NCI-H510A treated with DMSO at 0.1 percent for 48 hours (cell line): Measurements from ENCODE around the gene KCNAB2.

ENCODE experiments used
- DNase-seq: peaks from one replicate; lab custom pipeline; 2025; lab: John Stamatoyannopoulos, UW

KCNAB2 gene

DNA sequence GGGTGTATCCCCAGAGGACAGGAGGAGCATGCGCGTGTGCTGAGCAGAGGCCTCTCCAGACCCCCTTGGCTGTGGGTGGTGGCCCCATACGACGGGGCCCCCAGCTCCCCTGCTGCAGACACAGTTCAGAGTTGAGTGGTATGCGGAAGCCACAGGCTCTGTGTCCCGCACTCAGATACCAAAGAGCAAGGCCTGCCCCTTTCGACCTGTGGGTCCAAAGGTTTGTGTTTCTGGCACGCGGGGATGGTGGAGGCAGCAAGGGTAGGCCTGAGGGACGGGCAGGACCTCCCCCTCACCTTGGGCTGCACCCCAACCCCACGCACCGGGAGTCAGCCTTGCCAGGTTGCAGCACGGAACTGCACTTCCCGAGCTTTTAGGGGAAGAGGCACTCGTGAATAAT lies at the start of gene KCNAB2:
Gene KCNAB2, plus strand, starts transcription at position 328 of the 400 bp plus-strand sequence. CDS start 5,649 bp downstream, outside the sequence.
- DNase-seq, result no peak

DNA sequence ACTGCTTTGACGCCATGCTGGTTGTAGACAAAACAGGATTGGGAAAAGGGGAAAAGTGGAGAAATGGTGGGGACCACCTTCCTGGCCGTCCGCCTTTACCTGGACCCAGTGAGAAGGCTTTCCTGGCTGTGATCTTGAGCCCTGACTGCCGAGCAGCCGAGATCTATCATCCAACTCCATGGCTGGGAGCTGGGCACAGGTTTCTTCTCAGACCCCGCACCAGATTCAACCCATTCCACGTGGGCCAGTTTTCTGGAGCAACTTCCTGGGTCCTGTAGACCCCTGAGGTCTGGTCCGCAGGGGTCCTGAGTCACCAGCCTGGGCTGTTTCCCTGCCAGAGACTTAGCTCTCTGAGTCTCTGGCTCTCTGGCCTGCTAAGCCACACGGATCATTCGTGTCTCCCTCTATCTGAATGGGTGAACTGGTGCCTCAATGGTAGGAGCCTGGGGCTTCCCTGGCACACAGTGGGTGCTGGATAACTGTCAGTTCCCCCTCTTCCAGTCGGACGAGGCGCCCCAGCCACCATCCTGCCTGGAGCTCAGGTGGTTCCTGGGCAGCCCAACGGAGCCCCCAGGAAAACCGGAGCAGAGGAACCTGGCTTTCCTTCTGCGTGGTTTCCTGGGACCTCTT lies 48.9 kb upstream of the KCNAB2 start:
- DNase-seq, result no peak

DNA sequence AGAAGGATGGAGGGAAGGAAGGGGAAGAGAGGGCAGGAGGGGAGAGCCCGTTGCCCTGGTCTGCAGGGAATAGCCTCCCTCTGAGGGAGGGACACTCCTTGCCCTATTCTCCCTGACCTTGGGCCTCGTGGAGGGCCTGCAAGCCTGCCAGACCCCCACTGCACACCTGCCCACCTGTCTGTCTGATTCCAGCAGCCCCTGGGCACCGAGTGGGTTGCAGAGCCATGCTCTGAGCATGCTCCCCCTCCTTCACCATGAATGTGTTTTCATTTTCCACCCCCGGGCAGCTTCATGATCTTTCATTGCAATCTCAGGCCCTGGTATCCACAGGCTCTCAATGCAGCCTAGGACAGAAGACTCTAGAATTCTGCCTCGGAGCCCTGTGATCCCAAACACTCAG lies 48.4 kb upstream of the KCNAB2 start:
- no peak for DNase-seq

DNA sequence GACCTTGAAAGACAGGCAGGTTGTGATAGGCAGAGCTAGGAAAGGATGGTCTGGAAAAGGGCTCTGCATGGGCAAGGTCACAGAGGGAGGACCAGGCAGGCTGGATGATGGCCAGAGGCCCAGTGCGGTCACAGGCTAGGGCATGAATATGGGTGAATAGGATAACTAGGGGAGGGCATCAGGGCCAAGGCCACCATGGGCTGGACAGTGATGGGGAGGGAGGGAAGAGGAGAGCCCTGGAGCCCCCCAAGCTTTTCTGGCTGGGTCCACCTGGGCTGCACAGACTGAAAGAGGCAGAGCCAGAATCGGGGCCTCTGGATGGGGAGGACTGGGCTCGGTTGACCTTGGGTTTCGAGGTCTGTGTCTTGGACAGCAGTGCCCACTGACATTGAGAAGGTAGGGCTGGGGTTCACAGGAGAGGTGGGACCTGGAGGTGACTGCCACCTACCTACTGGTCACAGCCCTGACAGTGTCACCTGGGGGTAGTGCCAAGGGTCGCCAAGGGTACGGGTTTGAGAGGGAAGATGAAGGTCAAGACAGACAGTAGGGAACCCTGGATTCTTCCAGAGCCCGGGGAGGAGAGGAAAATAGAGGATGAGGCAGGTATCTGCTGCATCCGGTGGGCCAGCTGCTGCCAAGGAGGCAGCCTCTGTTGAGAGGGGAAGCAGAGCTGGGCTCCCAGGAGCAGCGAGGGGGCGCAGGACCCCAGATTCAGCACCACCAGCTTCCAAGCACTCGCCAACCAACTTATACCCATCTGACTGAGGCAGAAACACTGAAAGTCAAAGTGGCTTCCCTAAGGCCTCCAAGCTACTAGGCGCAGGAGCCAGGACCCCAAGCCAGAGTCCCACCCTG lies 47.4 kb upstream of the KCNAB2 start:
- DNase-seq, result no peak

DNA sequence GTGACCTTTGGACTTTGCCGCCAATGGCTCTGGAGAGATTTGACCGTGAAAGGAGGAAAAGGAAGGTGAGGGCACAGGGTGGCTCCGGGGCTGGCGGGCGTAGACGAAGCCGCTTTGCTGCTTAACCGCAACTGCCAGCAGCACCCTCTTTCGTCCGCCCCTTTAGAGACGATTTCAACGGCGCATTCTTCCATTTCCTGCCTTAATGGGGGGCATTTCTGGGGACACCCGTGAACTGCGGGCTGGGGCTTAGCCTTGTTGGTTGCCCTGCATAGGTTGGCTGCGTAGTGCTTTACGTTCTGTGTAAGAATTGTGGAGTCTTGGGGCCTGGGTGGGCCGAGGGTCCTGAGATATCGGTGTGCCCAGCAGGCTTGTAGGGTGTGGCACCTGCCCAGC lies 46.8 kb upstream of the KCNAB2 start:
- DNase-seq, result no peak

DNA sequence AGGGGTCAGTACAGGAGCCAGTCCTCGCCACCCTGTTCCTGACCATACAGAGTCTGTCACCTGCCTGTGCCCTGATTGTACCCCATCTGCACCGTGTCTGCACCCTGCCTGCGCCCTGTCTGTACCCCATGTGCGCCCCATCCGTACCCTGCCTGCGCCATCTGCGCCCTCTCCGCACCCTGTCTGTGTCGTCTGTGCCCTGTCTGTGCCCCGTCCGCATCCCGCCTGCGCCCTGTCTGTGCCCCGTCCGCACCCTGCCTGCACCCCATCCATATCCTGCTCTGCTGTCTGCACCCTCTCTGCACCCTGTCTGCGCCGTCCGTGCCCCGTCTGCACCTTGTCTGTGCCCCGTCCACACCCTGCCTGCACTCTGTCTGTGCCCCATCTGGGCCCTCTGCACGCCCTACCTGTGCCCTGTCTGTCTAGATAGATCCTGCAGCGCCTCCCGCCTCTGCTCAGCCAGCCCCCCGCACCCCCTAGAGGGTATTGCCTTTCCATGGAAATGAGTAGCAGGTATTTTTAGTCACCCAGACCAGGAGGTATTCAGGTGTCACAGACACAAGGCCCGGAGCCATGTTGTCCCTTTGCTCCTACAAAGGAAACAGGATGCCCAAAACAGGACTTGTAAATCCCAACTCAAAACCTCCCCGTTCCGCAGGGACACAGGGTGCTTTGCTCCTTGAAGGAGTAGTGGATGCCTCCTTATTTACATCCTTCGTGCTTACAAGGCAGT lies 45.8 kb upstream of the KCNAB2 start:
- no peak for DNase-seq

DNA sequence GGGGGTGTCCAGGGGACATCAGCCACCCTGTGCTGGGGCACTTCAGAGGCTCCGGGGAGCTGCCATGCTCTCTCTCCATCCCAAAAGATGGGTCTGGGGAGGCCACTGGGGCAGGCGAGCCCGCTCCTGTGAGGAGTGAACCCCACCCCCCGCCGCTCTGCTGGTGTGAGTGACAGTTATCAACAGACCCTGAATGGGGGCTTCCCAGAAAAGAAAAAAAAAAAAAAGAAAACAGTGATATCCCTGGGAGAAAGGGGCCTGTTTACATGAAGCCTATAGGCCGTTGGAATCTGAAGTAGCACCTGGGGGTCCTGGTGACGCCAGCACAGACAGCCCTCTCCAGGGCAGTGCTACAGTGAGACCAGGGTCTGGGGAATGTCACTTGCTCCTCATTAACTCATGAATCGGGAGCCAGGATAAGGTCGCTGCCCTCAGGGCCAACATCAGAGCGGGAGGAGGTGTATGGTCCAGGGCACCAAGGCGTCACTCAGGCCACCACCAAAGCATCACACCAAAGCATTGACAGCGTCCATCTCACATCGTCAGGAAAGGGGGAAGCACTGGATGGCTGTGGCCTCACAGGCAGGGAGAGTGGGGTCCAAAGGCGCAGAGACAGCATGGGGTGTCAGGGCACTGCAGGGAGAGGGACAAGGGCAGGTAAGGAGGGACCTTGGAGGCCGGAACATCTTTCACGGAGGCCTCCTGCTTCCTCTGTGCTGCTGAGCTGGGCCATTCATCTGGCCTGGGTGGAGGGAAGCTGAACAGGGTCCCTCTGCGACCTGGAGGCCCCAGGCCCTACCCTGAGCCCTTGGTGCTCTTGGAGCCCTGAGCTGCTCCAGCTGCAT lies 45.0 kb upstream of the KCNAB2 start:
- no peak for DNase-seq

DNA sequence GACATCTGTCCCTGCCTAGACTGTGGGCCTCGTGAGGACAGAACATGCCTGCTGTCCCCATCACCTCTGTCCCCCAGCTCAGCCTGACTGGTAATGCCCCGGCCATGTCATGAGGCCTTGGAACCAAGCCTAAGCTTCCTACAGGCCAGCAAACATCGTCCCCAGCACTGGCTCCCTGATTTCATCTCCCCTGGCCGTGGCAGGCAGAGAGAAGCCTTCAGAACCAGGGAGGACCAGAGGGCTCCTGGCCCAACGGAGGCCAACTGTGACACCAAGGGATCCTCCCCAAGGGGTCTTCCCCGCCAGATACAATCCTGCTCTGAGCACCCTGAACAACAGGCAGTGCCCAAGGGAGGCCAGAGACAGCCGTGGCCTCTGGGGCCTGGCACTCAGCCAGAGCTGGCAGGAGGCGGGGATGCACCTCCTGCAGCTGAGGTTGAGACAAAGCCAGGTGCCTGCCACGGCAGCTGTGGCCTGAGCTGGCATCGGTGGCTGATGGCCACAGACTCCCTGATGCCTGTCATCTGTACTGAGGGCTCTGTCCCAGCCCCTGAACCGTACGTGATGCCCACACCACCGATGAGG lies 43.6 kb upstream of the KCNAB2 start:
- peak; percentile 98 for DNase-seq

DNA sequence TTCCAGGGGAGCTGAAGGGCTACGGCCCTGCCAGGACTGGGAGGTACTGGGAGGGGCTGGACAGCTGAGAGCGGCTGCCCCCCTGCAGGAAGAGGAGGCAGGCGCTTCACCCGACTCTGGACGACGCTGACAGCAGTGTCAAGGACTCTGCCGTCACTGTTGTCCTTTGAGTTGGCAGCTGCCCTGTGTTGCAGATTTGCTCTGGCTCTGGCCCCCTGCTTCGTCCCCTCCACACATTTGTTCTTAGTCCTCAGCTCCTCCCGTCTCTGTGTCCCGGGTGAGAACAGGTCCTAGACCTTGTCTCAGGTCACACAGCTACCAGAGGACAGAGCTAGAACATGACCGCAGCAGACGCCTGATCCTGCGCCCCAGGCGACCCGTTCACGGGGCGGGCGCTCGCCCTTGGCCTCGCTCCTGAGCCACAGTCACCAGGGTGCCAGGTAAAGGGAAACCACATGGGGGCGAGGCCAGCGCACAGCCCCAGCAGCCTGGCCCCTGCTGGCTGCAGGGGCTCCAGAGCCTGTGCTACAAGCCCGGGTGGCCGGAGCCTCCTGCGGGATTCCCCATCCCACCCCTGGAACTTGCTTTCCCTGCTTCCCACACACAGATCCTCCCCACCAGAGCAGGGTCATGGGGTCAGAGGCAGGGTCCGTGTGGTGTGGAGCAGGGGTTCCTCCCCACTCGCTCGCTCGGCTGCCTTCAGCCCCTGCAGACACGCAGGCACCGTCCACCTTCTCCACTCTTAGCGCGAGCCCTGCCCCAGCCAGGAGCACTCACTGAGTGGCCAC lies 42.8 kb upstream of the KCNAB2 start:
- DNase-seq, result peak; percentile 98

DNA sequence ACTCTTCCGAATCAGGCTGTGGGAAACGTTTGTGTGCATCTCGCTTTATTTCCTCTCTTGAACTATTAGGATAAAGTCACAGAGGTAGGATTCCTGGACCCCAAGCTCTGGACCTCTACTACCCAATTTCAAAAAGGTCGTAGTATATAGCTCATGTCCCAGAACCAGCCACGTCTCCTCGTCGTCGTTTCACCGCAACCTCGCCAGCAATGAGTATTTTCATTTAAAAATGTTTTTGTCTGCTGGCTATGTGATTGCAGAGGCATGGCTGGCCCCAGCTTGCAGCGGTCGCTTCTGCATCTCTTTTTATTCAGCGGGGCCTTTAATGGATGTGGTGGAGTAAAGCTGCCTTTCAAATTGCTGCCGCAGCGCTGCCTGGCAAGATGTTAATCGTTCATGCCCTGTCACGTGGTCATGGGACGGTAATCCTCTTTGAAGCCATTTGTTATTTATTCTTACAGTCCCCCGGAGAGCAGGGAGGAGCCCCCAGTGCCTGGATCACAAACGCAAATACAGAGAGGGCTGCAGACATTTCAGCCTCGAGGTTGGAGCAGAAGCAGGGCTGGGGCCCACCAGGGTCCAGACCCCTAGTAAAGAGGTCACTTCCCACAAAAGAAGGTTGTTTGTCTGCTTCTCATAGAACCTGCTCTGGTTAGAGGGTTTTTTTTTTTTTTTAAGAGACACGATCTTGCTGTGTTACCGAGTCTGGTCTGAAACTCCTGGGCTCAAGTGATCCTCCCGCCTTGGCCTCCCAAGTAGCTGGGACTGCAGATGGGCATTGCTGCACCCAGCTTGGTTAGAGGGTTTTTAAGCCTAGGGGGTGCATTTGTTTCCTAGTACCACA lies 41.9 kb upstream of the KCNAB2 start:
- peak; percentile 95 for DNase-seq

DNA sequence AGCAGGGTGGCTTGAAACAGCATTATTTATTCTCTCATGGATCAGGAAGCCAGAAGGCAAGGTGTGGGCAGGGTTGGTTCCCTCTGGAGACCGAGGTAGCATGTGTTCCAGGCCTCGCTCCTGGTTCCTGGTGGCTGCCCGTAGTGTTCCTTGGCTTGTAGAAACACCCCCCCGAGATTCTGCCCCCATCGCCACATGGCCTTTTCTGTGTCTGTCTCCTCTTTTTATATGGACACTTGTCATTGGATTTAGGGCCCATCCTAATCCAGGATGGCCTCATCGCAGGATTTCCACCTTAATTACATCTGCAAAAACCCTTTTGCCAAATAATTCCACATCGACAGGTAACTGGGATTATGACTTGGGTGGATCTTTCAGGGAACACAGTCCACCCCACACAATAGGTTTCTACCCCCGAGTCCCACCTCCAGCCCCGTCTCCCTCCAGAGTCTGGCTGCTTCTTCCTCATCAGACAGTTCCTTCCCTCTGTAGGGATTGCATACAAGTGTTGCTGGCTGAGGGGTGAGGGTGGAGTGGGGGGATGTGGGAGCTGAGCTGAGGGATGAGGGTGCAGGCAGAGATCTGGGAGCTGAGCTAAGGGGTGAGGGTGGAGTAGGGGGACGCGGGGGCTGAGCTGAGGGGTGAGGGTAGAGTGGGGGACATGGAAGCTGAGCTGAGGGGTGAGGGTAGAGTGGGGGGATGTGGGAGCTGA lies 41.1 kb upstream of the KCNAB2 start:
- DNase-seq, result no peak

DNA sequence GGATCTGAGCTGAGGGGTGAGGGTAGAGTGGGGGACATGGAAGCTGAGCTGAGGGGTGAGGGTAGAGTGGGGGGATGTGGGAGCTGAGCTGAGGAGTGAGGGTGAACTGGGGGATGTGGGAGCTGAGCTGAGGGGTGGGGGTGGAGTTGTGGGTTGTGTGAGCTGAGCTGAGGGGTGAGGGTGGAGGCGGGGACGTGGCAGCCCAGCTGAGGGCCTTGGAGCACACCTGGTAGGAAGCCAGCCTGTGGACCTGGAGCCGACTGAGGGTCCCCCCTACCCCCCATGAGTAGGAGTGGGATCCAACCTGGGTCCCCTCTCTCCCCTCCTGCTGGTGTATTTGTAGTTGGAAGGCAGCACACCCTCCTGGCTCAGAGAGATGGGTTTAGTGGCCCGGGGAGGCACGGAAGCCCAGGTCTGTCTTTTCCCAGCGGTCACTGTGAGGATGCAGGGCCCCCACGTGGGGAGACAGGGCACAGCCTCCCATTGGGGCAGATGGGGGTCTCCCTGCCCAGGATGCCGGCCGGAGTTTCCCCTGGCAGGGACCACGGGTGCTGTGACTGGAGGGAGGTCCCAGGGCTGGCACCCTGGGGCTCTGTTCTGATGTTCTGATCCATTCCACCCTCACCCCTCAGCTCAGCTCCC lies 40.3 kb upstream of the KCNAB2 start:
- no peak for DNase-seq

DNA sequence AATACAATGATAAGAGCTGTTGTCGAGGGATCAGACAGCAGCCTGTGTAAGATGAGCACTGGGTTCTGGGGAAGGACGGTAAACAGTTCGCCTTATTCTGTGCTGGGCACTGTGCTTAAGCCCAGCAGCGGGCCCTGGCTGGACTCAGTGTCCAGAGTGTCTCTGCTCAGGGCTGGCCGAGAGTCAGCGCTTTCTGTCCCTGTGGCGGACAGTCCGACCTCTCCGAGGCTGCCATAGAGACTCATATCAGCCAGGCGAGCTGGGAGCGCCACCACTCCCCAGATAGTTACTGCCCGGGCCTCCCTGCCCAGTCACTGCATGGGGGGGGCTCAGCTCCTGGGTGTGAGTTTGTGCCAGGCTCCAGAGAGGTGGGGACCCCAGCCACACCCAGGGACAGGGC lies 38.8 kb upstream of the KCNAB2 start:
- no peak for DNase-seq

DNA sequence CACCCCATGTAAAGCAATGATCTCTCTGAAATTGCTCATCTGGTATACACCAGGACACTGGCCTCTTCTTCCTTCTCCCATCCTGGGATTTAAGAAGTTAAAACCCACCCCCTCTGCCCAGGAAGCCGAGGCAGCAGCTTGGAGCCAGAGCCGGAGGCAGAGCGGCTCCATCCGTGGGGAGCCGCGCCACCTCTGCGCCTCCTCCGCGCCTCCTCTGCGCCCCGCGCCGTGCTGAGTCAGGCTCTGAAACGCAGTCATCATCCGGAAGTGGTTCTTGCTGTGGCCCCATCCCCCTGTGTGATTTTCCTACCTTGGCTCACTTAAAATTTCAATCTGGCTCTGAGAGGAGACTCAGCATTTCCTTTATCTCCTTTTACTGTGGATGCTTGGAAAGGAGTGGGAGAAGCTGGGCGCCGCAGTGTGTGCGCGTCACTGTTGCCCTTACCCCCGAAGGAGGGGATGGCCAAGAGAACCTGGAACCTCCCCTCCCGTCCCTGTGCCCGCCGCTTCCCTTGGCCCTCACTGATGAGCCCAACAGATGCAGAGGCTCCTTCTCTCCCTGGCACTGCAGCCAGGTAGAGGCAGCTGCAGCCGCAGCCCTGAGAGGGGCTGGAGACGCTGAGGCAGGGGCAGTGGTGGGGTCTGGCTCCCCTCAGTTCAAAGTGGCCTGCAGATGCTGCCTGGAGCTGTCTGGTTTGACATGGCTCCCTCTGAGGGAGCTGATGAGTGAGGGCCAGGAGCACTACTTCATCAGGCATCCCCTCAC lies 38.2 kb upstream of the KCNAB2 start:
- no peak for DNase-seq

DNA sequence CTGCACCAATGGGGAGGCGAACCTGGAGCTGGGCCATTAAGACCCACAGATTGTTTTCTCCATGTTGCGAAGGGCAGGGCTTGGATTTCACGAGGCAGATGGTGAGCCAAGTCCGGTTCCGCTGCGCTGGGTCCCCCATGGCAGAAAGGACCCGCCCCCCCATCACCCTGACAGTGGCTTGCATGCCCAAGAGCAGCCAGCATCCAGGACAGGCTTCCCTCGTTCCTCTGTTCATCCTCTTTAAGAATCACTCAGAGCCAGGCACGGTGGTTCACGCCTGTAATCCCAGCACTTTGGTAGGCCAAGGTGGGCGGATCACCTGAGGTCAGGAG lies 37.6 kb upstream of the KCNAB2 start:
- DNase-seq, result no peak

DNA sequence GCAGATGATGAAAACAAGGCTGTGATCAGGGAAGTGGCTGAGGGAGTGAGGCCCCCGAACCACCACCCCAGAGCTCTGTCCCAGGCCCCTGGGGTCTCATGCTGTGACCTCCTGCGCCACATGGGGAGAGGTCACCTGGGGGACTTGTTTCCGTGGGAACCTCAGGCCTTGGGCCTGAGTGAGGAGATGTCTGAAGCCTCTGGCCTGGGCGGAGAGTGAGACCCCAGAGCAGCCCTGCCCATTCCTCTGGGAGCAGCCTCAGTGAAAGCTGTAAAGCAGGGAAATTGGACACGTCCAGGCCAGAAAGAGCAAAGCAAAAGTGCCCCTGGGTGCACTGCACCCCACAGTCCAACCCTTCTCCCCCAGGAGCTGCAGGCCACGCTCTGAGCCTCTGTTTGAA lies 37.0 kb upstream of the KCNAB2 start:
- DNase-seq, result no peak

DNA sequence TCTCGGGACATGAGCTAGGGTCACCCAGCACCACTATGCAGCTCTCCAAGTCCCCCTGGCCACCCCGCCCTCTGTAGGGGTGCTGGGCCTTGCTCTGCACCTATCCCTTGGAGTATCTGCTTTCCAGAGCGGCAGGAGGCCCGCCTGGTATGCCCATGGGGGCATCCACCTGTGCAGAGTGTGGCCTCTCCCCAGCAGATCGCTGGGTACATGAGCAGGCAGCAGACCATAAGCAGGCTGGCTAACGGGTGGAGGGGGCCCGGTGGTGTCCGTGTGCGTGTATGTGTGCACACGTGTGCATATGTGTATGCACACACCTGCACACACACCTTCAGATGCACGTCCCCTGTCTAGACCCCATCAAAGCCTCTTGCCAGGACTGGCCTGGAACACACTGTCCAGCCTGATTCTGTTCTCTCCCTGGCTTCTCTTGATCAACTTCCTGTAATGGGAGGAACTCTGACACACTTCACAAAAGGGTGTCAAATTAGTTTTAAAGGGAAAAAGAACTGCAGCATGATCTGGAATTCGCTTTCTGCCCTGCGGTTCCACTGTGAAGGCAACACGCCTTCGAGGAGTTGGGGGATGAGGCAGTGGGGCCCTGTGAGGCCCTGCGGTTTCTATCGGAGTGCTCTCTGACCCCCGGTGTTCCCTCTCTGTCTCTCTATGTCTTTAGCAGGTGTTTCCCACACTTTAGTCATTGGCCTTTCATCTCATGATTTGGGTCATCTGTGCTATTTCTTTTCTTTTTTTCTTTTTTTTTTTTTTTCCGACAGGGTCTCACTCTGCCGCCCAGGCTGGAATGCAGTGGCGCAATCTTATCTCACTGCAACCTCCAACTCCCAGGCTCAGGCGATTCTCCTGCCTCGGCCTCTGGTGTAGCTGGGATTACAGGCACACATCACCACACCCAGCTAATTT lies 36.3 kb upstream of the KCNAB2 start:
- DNase-seq, result no peak
